Ishikawa (cell line): ENCODE results near the gene RRAGD.

Experiments used
- CEBPB ChIP-seq: IDR thresholded peaks from 2 replicates; pipeline ENCODE4 v1.6.1; 2012
- EP300 ChIP-seq: IDR thresholded peaks from 2 replicates; pipeline ENCODE4 v1.6.1; 2012; ENCODE audit warnings: borderline replicate concordance
- NFIC ChIP-seq: IDR thresholded peaks from 2 replicates; pipeline ENCODE4 v1.6.1; 2012
- USF1 ChIP-seq: IDR thresholded peaks from 2 replicates; pipeline ENCODE4 v1.6.1; 2012
- YY1 ChIP-seq: IDR thresholded peaks from 2 replicates; pipeline ENCODE4 v1.6.1; 2012; ENCODE audit warnings: low read depth
- ZBTB7A ChIP-seq: IDR thresholded peaks from 2 replicates; pipeline ENCODE4 v1.6.1; 2012; ENCODE audit warnings: low read depth

GRCh38 chr6:89410788-89411144 is 1.3 kb downstream of the RRAGD start:
- TF ChIP-seq NFIC (no peak), CEBPB (no peak), USF1 (no peak), EP300 (no peak), YY1 (no peak), ZBTB7A (no peak)
